Body of pancreas (tissue), 4 donors: ENCODE measurements around the gene SLC9C1. TPM values are rescaled to one million over a fixed set of nuclear protein-coding genes. Genes with fewer than 3 reads are reported as not detected.

Source experiments
- ATAC-seq: fragments of 150-250 bp; one replicate; pipeline ENCODE4 v1.9.1; 2016
- DNase-seq, 4 donors: peaks; one replicate each; pipeline ENCODE4 v3.0.0-alpha.2; 2019
- H3K27ac ChIP-seq, 4 donors: fragments of 200-600 bp; sonication (generic); 1 replicate in 3 of 4; 2 replicates in 1 of 4; pipeline versions ENCODE4 v1.5.1 to v1.6.1; 2016 to 2019; ENCODE audit warnings: mild to moderate bottlenecking in 1 of 4, mixed read lengths in 1 of 4, moderate library complexity in 1 of 4
- H3K27me3 ChIP-seq, 2 donors: fragments of 200-600 bp; sonication (generic); one replicate each; pipeline ENCODE4 v1.6.0; 2016; ENCODE audit warnings: mild to moderate bottlenecking in 1 of 2
- H3K36me3 ChIP-seq, 2 donors: fragments of 200-600 bp; sonication (generic); replicated peaks in 1 of 2; 2 replicates each; pipeline ENCODE4 v1.5.1; 2016; ENCODE audit warnings: low read depth in 2 of 2; ENCODE audit not compliant: insufficient read depth in 1 of 2
- H3K4me1 ChIP-seq: fragments of 200-600 bp; sonication (generic); one replicate; pipeline ENCODE4 v1.6.0; 2016
- H3K4me3 ChIP-seq, 2 donors: fragments of 200-600 bp; sonication (generic); 1 replicate in 1 of 2; 2 replicates in 1 of 2; pipeline ENCODE4 v1.5.1; 2016 to 2019
- H3K9me3 ChIP-seq, 3 donors: fragments of 200-600 bp; sonication (generic); 1 replicate in 2 of 3; 2 replicates in 1 of 3; pipeline ENCODE4 v1.5.1; 2016
- POLR2A ChIP-seq, 3 donors: fragments of 450-650 bp; IDR thresholded peaks; one replicate each; pipeline ENCODE4 v1.6.1; 2016; ENCODE audit warnings: antibody characterized with exemption in 3 of 3, mild to moderate bottlenecking in 2 of 3
- WGBS, 2 donors: methylation state at CpG; one replicate each; pipeline ENCODE4 v1.1.5; 2017; 5-methylcytosine and 5-hydroxymethylcytosine counted together
- intact Hi-C: fragments of 100-400 bp; cut with DNase I; formaldehyde crosslinking; loops from one replicate; pipeline ENCODE4 v1.15.1; 2023
- total RNA-seq, 2 donors: library from RNA; depleted of rRNA; stranded (reverse); fragments of >200 nt; gene quantifications; one replicate each; pipeline ENCODE4 v1.1.0, GENCODE V29; 2016
- TF ChIP-seq, protein P1 (sequence below), 7 experiments: fragments of 450-650 bp in 4 of 7; fragments of 200-600 bp in 3 of 7; sonication (generic) in 3 of 7; IDR thresholded peaks; one replicate each; pipeline ENCODE4 v1.5.1; 2016 to 2019; ENCODE audit warnings: antibody characterized with exemption in 7 of 7

Gene SLC9C1
- total RNA-seq, 2 donors from 2014 or later = not detected

GRCh38 chr3:112104774-112105173 is 189.2 kb downstream of the SLC9C1 start:
- no peaks in the 10 kb centered on the region for H3K9me3 ChIP-seq
- H3K4me1 ChIP-seq = peaks cover 17% of the 10 kb centered on the region
- WGBS, 2 donors = 85 to 94% methylated on average over 2 of the region's 2 CpGs
- no peak overlapping the region for H3K27ac ChIP-seq
- DNase-seq = no peak
- TF ChIP-seq, protein P1, sequence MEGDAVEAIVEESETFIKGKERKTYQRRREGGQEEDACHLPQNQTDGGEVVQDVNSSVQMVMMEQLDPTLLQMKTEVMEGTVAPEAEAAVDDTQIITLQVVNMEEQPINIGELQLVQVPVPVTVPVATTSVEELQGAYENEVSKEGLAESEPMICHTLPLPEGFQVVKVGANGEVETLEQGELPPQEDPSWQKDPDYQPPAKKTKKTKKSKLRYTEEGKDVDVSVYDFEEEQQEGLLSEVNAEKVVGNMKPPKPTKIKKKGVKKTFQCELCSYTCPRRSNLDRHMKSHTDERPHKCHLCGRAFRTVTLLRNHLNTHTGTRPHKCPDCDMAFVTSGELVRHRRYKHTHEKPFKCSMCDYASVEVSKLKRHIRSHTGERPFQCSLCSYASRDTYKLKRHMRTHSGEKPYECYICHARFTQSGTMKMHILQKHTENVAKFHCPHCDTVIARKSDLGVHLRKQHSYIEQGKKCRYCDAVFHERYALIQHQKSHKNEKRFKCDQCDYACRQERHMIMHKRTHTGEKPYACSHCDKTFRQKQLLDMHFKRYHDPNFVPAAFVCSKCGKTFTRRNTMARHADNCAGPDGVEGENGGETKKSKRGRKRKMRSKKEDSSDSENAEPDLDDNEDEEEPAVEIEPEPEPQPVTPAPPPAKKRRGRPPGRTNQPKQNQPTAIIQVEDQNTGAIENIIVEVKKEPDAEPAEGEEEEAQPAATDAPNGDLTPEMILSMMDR (IDR thresholded peaks at IDR 0.05) = no peak
- TF ChIP-seq POLR2A (IDR thresholded peaks at IDR 0.05) = no peak
- H3K4me3 ChIP-seq = no peak overlapping the region
- intact Hi-C loops = no loop called here
- no peaks in the 10 kb centered on the region for H3K27me3 ChIP-seq
- peaks cover 0 to 2% of the 10 kb centered on the region in 2 donors for H3K36me3 ChIP-seq
- no peak for ATAC-seq

- TF ChIP-seq, protein P1 (IDR thresholded peaks at IDR 0.05) = no peak
- no peak for TF ChIP-seq POLR2A (IDR thresholded peaks at IDR 0.05)
- ATAC-seq (no peak), DNase-seq (no peak)
- 87 to 94% methylated on average over 2 of the region's 2 CpGs for WGBS, 2 donors
- no peak overlapping the region for H3K4me3 ChIP-seq
- H3K4me1 ChIP-seq = peaks cover 28% of the 10 kb centered on the region
- H3K36me3 ChIP-seq = peaks cover 0 to 2% of the 10 kb centered on the region in 2 donors
- intact Hi-C loops = no loop called here
- H3K9me3 ChIP-seq = no peaks in the 10 kb centered on the region
- no peak overlapping the region for H3K27ac ChIP-seq
- H3K27me3 ChIP-seq = no peaks in the 10 kb centered on the region
Measured at GRCh38 chr3:112101916-112102315, 192.1 kb downstream of the SLC9C1 start.

DNA sequence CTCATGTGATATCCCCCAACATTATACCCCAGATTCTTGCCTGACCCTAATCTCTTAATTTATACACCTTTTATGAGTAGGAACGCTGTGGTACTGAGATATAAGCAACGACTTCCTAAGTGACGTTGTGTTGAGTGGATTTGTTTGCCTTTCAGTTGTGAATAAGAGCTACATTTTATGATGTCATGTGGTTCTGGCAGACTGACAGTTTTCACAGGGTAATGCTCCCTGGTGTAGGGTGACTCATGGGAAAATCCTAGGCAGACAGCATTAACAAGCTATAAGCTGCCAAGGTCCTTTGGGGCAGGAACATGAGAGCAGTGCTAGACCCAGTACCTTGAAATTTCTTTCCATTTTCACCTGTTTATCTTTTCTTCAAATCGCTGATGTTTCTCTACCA is 196.6 kb downstream of the SLC9C1 start:
- Histone ChIP-seq H3K9me3 (no peaks in the 10 kb centered on the region), H3K36me3 (no peaks in the 10 kb centered on the region), H3K27me3 (no peaks in the 10 kb centered on the region), H3K4me1 (peaks cover 44% of the 10 kb centered on the region), H3K27ac (peak overlapping the region; percentile 22 to 78 (median 64)), H3K4me3 (no peak overlapping the region)
- ATAC-seq (peak; percentile 98), DNase-seq (peak; percentile 69 to 92 (median 80))
- intact Hi-C loops = no loop called here
- WGBS, 2 donors = 16 to 18% methylated on average over 4 of the region's 4 CpGs
- TF ChIP-seq, protein P1 (IDR thresholded peaks at IDR 0.05) = no peak
- TF ChIP-seq POLR2A (IDR thresholded peaks at IDR 0.05) = no peak

DNA sequence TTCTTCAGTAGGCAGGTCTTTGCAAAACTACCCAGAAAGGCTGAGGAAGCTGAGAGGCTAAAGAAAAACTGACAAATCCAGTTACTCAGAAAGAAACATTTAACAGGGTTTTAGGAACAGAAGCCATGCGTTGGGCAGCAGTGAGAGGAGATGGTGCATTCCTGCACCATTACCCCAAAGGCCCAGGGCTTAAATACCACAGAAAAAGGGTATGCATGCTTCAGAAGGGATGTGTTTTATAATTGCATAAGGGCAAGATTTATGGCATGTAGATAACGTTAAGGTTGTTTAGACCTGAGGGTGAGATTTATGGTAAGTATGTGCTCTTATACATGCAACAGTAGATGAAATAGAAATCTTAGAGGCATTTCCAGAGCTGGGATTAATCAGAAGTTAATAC is 197.8 kb downstream of the SLC9C1 start:
- H3K27ac ChIP-seq = no peak overlapping the region
- 70 to 75% methylated on average over 2 of the region's 2 CpGs for WGBS, 2 donors
- no peak for ATAC-seq
- intact Hi-C loops = no loop called here
- no peaks in the 10 kb centered on the region for H3K36me3 ChIP-seq
- TF ChIP-seq, protein P1 (IDR thresholded peaks at IDR 0.05) = no peak
- no peak for TF ChIP-seq POLR2A (IDR thresholded peaks at IDR 0.05)
- peaks cover 47% of the 10 kb centered on the region for H3K4me1 ChIP-seq
- no peaks in the 10 kb centered on the region for H3K9me3 ChIP-seq
- no peak for DNase-seq
- no peak overlapping the region for H3K4me3 ChIP-seq
- H3K27me3 ChIP-seq = no peaks in the 10 kb centered on the region

DNA sequence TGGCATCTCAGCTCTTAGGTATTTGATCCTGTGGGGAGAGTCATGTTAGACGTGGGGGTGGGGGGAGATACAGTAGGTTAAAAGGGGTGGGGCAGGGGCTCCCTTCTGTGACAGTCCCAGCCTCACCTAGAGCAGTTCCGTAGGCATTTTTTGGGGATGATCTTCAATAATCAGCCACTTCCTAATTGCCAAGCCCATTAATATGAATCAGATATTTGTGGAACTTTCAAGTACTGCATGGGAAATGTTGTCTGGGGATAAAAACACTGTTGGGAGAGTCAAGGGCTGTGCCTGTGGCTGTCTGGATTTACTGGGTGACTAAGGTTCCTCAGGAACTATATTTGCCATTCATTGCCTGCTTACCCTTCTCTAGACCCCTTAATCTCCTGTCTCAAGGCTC is 198.3 kb downstream of the SLC9C1 start:
- no peak for ATAC-seq
- no peak overlapping the region for H3K27ac ChIP-seq
- no peaks in the 10 kb centered on the region for H3K9me3 ChIP-seq
- H3K27me3 ChIP-seq = no peaks in the 10 kb centered on the region
- 33 to 47% methylated on average over 2 of the region's 2 CpGs for WGBS, 2 donors
- DNase-seq = no peak
- no peak for TF ChIP-seq POLR2A (IDR thresholded peaks at IDR 0.05)
- TF ChIP-seq, protein P1 (IDR thresholded peaks at IDR 0.05) = no peak
- H3K36me3 ChIP-seq = no peaks in the 10 kb centered on the region
- no peak overlapping the region for H3K4me3 ChIP-seq
- peaks cover 51% of the 10 kb centered on the region for H3K4me1 ChIP-seq
- intact Hi-C loops = no loop called here
